Posterior cingulate gyrus (tissue), 11 donors: ENCODE data around the gene IL4R.
"Not testable (repeated sequence)": the region's sequence is repeated elsewhere in the genome, so short reads cannot be mapped to it uniquely, and the experiment has no call there.

ENCODE experiments used
- DNase-seq, 10 donors: peaks; one replicate each; pipeline versions ENCODE4 v3.0.0 to v3.0.0-alpha.2; 2020 to 2021; ENCODE audit warnings: mixed read lengths in 3 of 10
- intact Hi-C: fragments of 100-400 bp; cut with DNase I; formaldehyde crosslinking; loops from one replicate; pipeline ENCODE4 v1.15.1; 2023

Gene IL4R

GRCh38 chr16:27287051-27287811, 26.5 kb upstream of the IL4R start:
- intact Hi-C loops = no loop called here
- no peak for DNase-seq

GRCh38 chr16:27287887-27288286, 25.9 kb upstream of the IL4R start:
- intact Hi-C loops = no loop called here
- no peak for DNase-seq

- DNase-seq, intact Hi-C loops: not testable (repeated sequence)
These were observed 25.5 kb upstream of the IL4R start for GRCh38 chr16:27288313-27288712.

DNA sequence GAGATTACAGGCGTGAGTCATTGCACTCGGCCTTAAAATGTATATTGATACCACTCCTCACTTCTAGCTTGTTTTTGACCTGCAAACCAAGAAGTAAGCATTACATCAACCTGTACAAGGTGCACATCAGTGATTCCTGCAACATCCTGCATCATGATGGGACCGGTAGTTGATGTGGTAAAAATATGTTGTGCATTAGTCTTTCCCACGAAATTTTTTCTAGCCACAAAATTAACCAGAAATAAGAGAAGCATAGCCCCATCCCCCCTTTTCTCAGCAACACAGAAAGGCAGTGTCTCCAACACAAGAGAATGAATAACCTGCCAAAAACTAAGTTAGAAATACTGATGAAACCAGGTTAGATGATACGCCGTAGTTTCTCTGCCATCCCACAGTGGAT, 24.1 kb upstream of the IL4R start:
- DNase-seq = no peak
- intact Hi-C loops = no loop called here

- intact Hi-C loops = no loop called here
- DNase-seq = no peak
These were observed 23.2 kb upstream of the IL4R start for GRCh38 chr16:27290562-27290961.

DNA sequence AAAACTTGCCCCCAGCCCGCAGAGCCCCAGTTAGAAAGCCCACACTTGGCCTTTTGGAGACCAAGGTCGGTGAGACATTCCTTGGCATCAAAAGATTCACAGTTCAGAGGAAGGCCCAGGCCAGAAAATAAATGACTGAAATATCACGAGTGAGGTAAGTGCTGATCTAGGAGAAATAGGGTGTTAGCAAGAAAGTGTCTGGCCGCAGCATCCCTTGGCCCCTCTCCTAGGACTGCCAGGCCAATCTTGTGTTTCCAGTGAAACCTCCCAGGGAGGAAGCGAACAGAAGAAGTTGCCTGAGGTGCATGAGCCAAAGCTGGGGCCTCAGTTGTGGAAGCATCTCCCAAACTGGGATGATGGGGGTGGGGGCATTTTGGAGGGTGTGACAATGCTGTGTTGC, 22.7 kb upstream of the IL4R start:
- intact Hi-C loops = no loop called here
- DNase-seq = peak in 1 of 10 donors; percentile 62

DNA sequence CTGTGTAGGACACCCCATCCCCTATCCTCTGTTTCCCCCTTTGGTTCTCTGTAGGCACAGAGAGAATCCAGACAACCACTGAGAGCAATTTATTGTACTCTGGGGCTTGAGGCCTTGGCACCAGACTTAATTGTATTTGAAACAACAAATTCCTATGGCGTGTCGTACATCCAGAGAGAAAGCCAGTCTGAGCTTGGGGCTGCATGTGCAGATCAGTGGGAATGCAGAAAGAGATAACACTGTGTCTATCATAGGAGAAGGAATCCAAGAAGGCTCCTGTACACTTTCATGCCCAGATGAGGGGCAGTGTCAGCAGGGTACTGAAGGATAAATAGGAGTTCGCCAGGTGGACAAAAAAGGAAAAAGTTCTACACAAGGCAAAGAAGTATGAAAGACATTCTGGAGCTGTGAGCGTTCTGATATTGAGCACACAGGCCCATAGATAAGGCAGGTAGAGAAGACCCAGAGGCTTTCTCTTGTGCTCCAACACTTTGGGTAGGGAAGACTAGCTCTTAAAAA, 22.0 kb upstream of the IL4R start:
- intact Hi-C loops = no loop called here
- DNase-seq = no peak

DNA sequence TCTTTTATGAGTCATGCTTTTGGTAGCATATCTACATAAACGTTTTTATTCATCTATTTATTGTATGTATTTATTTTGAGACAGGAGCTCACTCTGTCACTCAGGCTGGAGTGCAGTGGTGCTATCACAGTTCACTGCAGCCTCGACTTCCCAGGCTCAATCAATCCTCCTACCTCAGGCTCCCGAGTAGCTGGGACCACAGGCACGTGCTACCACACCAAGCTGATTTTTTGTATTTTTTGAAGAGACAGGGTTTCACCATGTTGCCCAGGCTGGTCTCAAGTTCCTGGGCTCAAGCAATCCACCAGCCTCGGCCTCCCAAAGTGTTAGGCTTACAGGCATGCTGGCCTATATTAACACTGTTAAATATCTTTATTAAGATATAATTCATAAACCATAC, 20.4 kb upstream of the IL4R start:
- no peak for DNase-seq
- intact Hi-C loops = no loop called here

DNA sequence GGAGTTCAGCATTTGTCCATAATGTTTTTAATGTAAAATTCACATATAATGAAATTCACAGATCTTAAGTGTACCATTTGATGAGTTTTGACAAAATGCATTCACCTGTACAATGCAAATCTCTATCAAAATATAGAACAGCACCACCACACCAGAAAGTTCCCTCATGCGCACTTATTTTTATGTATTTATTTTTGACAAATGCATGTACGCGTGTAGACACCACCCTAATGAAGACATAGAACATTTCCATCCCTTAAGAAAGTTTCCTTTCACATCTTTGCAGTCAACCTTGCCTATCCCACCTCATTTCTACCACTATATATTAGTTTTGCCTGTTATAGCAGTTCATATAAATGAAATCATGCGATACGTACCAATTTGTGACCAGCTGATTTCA, 15.6 kb upstream of the IL4R start:
- DNase-seq = no peak
- intact Hi-C loops = no loop called here

- intact Hi-C loops = no loop called here
These were observed 12.4 kb upstream of the IL4R start for GRCh38 chr16:27301236-27301861.

GRCh38 chr16:27302126-27302525, 11.6 kb upstream of the IL4R start:
- intact Hi-C loops = no loop called here
- peak in 1 of 10 donors; percentile 3 for DNase-seq

More at GRCh38 chr16:27301236-27301861, 12.4 kb upstream of the IL4R start:
- peak in 2 of 10 donors; percentile 5 to 6 for DNase-seq

DNA sequence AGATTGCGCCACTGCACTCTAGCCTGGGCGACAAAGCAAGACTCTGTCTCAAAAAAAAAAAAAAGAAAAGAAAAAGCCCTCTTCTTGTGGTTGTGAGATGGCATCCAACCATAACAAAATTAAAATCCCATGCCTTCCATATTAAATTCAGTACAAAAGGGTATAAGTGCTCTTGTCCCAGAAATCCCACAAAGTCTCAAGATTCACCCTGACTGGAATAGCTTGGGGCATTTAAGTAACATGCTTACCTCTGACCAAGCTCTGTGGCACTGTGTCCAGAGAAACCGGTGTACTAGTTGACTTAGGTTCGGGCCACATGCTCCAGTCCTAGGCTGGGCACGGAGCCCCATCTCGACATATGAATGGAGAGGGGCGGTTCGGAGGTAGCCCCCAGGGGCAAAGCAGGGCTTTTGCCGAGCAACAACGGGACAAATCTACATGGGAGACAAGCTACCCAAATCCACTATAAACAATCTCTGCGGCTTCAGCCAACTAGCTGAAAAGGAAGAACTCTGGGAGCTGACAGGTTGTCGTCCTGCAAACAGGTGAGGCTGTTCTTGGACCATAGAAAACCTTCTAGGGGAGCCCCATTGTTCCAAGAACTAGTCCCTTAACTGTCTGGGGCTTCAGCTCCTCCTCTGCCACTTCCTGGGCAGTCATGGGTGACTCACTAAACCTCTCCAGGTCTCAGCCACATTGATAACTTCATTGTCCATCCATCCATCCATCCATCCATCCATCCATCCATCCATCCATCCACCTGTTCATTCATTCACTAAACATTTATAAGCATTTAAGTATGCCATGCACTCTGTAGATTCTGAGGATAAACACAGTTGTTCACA, 10.3 kb upstream of the IL4R start:
- peak in 1 of 10 donors; percentile 7 for DNase-seq
- intact Hi-C loops = no loop called here

DNA sequence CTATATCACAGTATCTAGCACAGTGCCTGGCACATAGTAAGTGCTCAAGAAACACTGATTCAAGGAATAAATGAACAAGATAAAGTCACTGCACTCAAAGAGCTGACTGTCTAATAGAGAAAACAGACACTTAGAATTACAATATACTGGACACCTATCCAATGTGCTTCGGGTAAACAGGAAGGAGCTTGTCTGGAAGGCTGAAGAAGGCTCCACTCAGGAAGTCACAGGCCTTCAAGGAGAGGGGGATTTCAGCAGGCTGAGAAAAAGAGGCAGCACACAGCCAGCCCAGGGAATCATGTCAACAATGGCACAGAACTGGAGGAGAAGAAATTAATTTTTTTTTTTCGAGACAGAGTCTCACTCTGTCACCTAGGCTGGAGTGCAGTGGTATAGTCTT, 9.7 kb upstream of the IL4R start:
- intact Hi-C loops = no loop called here
- DNase-seq = no peak

DNA sequence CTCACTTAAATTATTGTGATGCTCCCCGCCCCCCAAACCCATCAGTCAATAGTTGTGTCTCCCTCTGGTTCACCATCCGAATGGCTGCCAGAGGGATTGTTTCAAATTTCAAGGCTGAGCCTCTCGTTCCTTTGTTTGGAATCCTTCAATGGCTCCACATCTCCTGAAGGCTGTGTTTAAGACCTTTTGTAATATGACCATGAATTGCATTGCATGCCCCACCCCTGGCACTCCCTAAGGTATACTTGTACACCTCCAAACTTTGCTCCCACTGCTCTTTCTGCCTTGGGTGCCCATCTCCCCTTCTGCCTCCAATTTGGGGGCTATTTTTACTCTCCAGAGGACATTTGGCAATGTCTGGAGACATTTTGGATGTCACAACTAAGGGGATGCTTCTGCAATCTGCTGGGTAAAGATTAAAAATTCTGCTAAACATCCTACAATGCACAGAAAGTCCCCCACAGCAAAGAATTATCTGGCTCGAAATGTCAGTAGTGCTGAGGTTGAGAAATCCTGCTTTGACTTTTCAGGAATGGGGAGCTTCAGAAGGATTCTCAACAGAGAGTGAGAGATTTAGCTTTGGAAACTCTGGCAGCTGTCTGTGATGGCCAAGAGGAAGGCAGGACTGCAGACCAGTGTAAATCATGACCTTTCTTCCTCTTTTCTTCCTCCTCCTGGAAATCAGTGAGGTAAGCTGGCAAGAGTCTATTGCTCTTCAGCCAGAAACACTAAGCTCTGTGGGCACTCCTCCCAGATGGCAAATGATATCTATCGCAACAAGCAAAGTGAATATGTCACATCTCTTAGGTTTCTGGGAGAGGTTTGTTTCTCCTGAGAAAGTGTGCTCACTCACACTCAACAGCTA, 8.7 kb upstream of the IL4R start:
- peak in 1 of 10 donors; percentile 12 for DNase-seq
- intact Hi-C loops = no loop called here

DNA sequence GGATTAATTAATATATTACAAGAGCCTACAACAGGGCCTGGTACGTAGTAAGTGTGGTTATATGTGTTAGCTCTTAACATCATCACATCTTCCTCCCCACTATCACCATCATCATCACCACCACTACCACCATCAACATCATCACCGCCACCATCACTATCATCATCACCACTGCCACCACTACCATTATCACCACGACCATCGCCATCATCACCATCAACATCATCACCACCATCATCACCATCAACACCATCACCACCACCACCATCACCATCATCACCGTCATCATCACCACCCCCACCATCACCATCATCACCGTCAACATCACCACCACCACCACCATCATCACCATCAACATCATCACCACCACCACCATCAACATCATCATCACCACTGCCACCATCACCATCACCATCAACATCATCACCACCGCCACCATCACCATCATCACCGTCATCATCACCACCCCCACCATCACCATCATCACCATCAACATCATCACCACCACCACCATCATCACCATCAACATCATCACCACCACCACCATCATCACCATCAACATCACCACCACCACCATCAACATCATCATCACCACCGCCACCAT, 7.8 kb upstream of the IL4R start:
- peak in 2 of 10 donors; percentile 13 to 16 for DNase-seq
- intact Hi-C loops = no loop called here

DNA sequence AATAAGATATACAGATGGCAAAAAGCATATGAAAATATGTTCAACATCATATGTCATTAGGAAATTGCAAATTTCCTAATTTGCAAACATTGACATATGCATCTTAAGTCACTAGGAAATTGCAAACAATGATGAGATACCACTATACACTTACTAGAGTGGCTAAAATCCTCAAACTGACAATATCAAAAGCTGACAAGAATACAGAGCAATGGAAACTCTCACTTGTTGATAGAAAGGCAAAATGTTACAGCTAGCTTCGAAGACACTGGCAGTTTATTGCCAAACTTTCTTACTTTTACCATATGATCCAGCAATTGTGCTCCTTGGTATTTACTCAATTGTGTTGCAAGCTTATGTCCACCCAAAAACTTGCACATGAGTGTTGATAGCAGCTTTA, 5.0 kb upstream of the IL4R start:
- intact Hi-C loops = no loop called here
- DNase-seq = peak in 1 of 10 donors; percentile 1

GRCh38 chr16:27310576-27311447, 3.0 kb upstream of the IL4R start:
- DNase-seq = peak in 1 of 10 donors; percentile 2
- intact Hi-C loops = no loop called here

GRCh38 chr16:27311448-27311830, 2.3 kb upstream of the IL4R start:
- intact Hi-C loops = no loop called here
- no peak for DNase-seq

- intact Hi-C loops = no loop called here
These were observed 1.9 kb upstream of the IL4R start for GRCh38 chr16:27311897-27312303.

More at GRCh38 chr16:27311897-27312303, 1.9 kb upstream of the IL4R start:
- DNase-seq = no peak
